Spleen (tissue), 11 donors: Measurements from ENCODE around the gene IGF2. TPM values are rescaled to one million over a fixed set of nuclear protein-coding genes. Genes with fewer than 3 reads are reported as not detected.

Experiments
- DNase-seq: peaks from one replicate; pipeline ENCODE4 v3.0.0-alpha.2; 2020
- H3K27ac ChIP-seq, 8 donors: fragments of 200-600 bp; sonication (generic) in 7 of 8; 1 replicate in 4 of 8; 2 replicates in 4 of 8; pipeline versions ENCODE4 v1.5.0 to v1.8.0; 2016 to 2021; ENCODE audit warnings: inconsistent platforms in 4 of 8, mild to moderate bottlenecking in 4 of 8, moderate library complexity in 1 of 8
- H3K27me3 ChIP-seq, 7 donors: fragments of 200-600 bp; sonication (generic) in 6 of 7; replicated peaks in 1 of 7; 1 replicate in 4 of 7; 2 replicates in 3 of 7; pipeline versions ENCODE4 v1.5.0 to v1.8.0; 2016 to 2021; ENCODE audit warnings: inconsistent platforms in 3 of 7, mild to moderate bottlenecking in 1 of 7
- H3K36me3 ChIP-seq, 6 donors: fragments of 200-600 bp; sonication (generic) in 5 of 6; 1 replicate in 4 of 6; 2 replicates in 2 of 6; pipeline versions ENCODE4 v1.5.0 to v1.8.0; 2016 to 2021; ENCODE audit warnings: inconsistent platforms in 2 of 6
- H3K4me1 ChIP-seq, 6 donors: fragments of 200-600 bp; sonication (generic) in 5 of 6; 1 replicate in 3 of 6; 2 replicates in 3 of 6; pipeline versions ENCODE4 v1.5.0 to v1.8.0; 2016 to 2021; ENCODE audit warnings: inconsistent platforms in 3 of 6
- H3K4me3 ChIP-seq, 8 donors: fragments of 200-600 bp; sonication (generic) in 7 of 8; 1 replicate in 4 of 8; 2 replicates in 4 of 8; pipeline versions ENCODE4 v1.5.0 to v1.8.0; 2016 to 2021; ENCODE audit warnings: inconsistent platforms in 4 of 8, mild to moderate bottlenecking in 4 of 8, moderate library complexity in 2 of 8
- H3K9me3 ChIP-seq, 8 donors: fragments of 200-600 bp; sonication (generic) in 7 of 8; 1 replicate in 4 of 8; 2 replicates in 4 of 8; pipeline versions ENCODE4 v1.5.0 to v1.8.0; 2016 to 2021; ENCODE audit warnings: inconsistent platforms in 4 of 8
- POLR2A ChIP-seq, 3 donors: fragments of 450-650 bp; IDR thresholded peaks; one replicate each; pipeline ENCODE4 v1.5.1; 2017; ENCODE audit warnings: antibody characterized with exemption in 3 of 3, mild to moderate bottlenecking in 1 of 3
- POLR2AphosphoS5 ChIP-seq, 3 donors: sonication (generic); formaldehyde crosslinking; IDR thresholded peaks; one replicate each; pipeline ENCODE4 v1.5.1; 2017; ENCODE audit warnings: antibody characterized with exemption in 3 of 3
- WGBS, 5 donors: extraction: QIAGEN DNeasy Blood & Tissue Kit in 3 of 5; methylation state at CpG; one replicate each; pipeline versions ENCODE4 v1.1.5 to v1.1.7; 2013 to 2018; 5-methylcytosine and 5-hydroxymethylcytosine counted together
- intact Hi-C: fragments of 100-400 bp; cut with DNase I; formaldehyde crosslinking; loops from one replicate; pipeline ENCODE4 v1.15.0; 2023; ENCODE audit warnings: low total_unique reads
- polyA plus RNA-seq, 3 donors: library from polyadenylated mRNA; stranded (reverse); fragments of 200-250 nt; gene quantifications; one replicate each; pipeline ENCODE4 v1.2.1, GENCODE V29; 2013
- total RNA-seq, 7 donors: library from RNA; depleted of rRNA in 3 of 7; stranded (reverse); fragments of >200 nt in 3 of 7; fragmentation: NEBNext Ultra II Directional in 4 of 7; extraction: Animal tissue kit (Norgen Biotek cat#: 25700) in 4 of 7; gene quantifications; one replicate each; pipeline versions ENCODE4 v1.1.0 to v1.2.1, GENCODE V29; 2016 to 2021
- TF ChIP-seq, protein P1 (sequence below), 11 experiments: fragments of 200-600 bp in 7 of 11; fragments of 450-650 bp in 4 of 11; sonication (generic) in 4 of 11; IDR thresholded peaks in 8 of 11; conservative IDR thresholded peaks in 3 of 11; 1 replicate in 7 of 11; 2 replicates in 4 of 11; pipeline versions ENCODE4 v1.4.0 to v1.8.0; 2016 to 2021; ENCODE audit warnings: antibody characterized with exemption in 11 of 11, inconsistent platforms in 4 of 11, mild to moderate bottlenecking in 1 of 11
- donor health status: healthy with polysubstance abuse.
- donor health status: DM: no; HTN: no; CAD: no; lungs with moderate emphysema.
- donor health status: DM: no; HTN: no; CAD: no.
- donor health status: Bipolar disorder and iron deficiency.
- donor health status: healthy.
- donor health status: DM: no; HTN: no; CAD: no.
- donor health status: DM: yes; HTN: yes; CAD: no.

Gene IGF2
- total and polyA plus RNA-seq, 10 donors: 0.74 to 66.6 (median 13.7) TPM

DNA sequence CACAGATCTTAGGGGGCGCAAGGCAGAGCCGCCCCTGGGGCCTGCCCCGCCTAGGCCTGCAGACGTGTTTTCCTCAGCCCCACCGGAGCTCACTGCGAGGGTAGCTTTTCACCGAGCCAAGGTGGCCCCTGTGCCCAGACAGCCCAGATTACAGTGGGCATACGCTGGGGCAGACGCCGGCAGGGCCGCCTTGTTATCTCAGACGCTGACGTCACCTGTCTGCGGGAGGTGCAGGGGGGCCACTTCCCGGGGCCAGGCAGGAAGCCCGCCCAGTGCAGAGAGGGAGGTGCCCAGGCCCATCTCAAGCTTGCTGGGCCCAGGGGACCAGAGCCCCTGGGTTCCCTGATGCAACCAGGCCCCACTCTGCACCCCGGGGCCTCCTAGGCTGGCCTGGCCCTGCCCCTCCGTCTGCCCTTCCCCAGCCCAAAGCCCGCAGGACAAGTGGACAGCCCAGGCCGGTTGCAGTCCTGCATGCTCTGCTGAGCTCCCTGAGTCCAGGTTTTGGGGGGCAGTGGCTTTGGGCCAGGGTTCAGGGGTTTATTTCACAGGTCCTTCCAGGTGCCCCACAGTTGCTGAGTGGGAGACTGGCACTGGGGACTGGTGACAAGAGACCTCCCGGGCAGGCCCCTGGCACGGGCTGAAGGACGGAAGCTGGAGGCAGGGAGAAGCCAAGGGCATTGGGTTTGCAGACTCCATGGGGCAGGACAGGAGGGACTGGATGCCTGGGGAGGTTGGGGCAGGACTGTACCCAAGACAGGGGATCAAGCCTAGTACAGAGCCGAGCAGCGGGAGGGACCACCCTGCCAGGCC is 38.6 kb downstream of the IGF2 start:
- Histone ChIP-seq H3K4me3 (no peak overlapping the region), H3K9me3 (no peaks in the 10 kb centered on the region), H3K27ac (peak overlapping the region in 4 of 8 donors; percentile 23 to 57 (median 48)), H3K4me1 (peaks cover 3 to 64% (median 24%) of the 10 kb centered on the region in 6 donors), H3K36me3 (no peaks in the 10 kb centered on the region), H3K27me3 (peaks cover 0 to 3% (median 0%) of the 10 kb centered on the region in 7 donors)
- TF ChIP-seq POLR2AphosphoS5 (IDR thresholded peaks at IDR 0.05) (peak in 2 of 3 donors; percentile 60 to 69), POLR2A (IDR thresholded peaks at IDR 0.05) (no peak)
- DNase-seq: peak; percentile 84
- WGBS, 5 donors: 65 to 77% (median 69%) methylated on average over 12 to 25 of the region's 25 CpGs
- intact Hi-C loops: no loop called here

DNA sequence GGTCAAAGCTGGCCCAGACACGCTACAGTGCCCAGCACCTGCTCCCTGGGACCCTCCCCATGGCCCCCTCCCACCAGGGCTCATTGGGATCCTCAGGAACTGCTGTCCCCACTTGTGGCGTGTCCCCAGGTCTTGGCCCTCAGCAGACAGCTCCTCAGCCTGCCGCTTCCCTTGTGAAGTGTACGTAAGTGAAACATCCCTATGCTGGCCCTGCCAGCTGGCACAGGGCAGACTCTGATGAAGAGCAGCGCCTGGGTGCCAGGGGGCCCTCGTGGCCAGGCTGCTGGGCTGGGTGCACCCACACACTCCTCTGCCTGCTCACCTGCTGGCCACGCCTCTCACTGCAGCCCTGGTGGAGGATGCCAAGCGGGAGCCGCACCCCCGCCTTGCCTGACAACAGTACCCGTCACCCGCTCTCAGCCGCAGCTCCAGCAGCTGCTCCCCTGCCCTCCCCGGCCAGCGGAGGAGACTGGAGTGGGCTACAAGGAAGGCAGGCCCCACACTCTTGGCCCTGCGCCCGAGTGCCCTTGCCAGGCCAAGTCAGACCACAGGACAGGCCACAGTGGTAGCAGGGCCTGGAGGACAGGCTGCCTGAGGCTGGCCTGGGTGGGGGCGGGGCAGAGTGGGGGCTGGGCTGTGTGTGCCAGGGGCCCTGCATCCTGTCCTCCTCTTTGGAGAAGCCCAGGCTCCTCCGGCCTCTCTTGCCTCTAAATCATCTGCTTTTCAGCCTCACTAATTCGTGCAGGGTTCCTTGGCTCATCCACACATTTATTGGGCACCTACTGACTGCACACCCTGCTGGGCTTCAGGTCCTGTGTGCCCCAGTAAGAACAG is 39.5 kb downstream of the IGF2 start:
- intact Hi-C loops: no loop called here
- peaks cover 3 to 64% (median 24%) of the 10 kb centered on the region in 6 donors for H3K4me1 ChIP-seq
- WGBS, 5 donors: 68 to 82% (median 75%) methylated on average over 9 to 20 of the region's 20 CpGs
- H3K36me3 ChIP-seq: no peaks in the 10 kb centered on the region
- DNase-seq: peak; percentile 61
- H3K27ac ChIP-seq: peak overlapping the region in 4 of 8 donors; percentile 4 to 57 (median 40)
- no peaks in the 10 kb centered on the region for H3K9me3 ChIP-seq
- TF ChIP-seq, protein P1, sequence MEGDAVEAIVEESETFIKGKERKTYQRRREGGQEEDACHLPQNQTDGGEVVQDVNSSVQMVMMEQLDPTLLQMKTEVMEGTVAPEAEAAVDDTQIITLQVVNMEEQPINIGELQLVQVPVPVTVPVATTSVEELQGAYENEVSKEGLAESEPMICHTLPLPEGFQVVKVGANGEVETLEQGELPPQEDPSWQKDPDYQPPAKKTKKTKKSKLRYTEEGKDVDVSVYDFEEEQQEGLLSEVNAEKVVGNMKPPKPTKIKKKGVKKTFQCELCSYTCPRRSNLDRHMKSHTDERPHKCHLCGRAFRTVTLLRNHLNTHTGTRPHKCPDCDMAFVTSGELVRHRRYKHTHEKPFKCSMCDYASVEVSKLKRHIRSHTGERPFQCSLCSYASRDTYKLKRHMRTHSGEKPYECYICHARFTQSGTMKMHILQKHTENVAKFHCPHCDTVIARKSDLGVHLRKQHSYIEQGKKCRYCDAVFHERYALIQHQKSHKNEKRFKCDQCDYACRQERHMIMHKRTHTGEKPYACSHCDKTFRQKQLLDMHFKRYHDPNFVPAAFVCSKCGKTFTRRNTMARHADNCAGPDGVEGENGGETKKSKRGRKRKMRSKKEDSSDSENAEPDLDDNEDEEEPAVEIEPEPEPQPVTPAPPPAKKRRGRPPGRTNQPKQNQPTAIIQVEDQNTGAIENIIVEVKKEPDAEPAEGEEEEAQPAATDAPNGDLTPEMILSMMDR (IDR thresholded peaks at IDR 0.05 in 8 of 11, conservative IDR thresholded peaks at IDR 0.05 in 3 of 11): no peak
- TF ChIP-seq POLR2AphosphoS5 (IDR thresholded peaks at IDR 0.05) (no peak), POLR2A (IDR thresholded peaks at IDR 0.05) (no peak)
- H3K27me3 ChIP-seq: peaks cover 0 to 3% (median 0%) of the 10 kb centered on the region in 7 donors
- H3K4me3 ChIP-seq: no peak overlapping the region

DNA sequence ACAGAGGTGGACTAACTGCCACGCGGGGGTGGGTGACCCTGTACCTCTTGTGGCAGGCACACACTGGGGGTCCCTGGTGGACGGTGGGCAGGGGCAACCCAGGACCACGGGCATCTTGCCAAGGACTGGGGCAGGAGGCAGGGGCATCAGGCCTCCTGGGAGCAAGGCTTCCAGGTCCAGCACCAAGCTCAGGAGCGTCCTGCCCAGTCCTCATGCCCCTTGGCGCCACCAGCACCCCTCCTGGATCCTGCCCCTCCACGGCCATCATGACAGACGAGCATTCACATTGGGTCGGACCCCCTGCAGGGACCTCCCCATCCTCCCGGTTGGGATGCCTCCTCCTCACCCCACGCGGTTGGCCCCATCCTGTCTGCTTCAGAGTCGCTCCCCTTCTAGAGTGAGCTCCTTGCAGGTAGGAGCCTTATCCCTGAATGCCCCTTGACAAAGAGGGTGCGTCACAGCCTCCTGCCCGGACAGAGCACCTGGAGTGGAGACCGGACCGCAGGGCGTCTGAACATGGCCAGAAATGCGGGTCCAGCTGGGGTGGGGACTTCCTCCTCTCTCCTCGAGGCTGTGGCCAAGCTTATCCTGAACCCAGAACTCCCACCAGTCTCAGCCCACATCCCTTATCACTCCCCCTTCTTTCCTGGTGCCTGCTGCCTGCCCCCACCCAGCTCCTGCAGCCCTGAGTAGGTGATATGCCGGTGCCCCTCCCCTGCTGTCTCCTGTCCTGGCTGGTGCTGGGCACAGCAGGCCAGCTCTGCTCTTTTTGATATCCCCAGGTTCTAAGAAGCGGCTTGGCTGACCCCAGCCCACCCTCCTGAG is 40.3 kb downstream of the IGF2 start:
- Histone ChIP-seq H3K4me1 (peaks cover 3 to 64% (median 24%) of the 10 kb centered on the region in 6 donors), H3K9me3 (no peaks in the 10 kb centered on the region), H3K27me3 (peaks cover 0 to 9% (median 0%) of the 10 kb centered on the region in 7 donors), H3K27ac (no peak overlapping the region), H3K36me3 (no peaks in the 10 kb centered on the region), H3K4me3 (no peak overlapping the region)
- TF ChIP-seq POLR2A (IDR thresholded peaks at IDR 0.05): no peak
- no peak for TF ChIP-seq POLR2AphosphoS5 (IDR thresholded peaks at IDR 0.05)
- TF ChIP-seq, protein P1 (IDR thresholded peaks at IDR 0.05 in 8 of 11, conservative IDR thresholded peaks at IDR 0.05 in 3 of 11): no peak
- 67 to 87% (median 76%) methylated on average over 16 to 22 of the region's 22 CpGs for WGBS, 5 donors
- DNase-seq: peak; percentile 54
- intact Hi-C loops: no loop called here
